GM12801 (cell line): Measurements from ENCODE around the gene RERE.

Experiments
- TF ChIP-seq, protein P1 (sequence below): IDR thresholded peaks from one replicate; pipeline ENCODE4 v1.5.1; 2011; ENCODE audit warnings: control low read depth; ENCODE audit not compliant: insufficient read length; ENCODE audit errors: extremely low read depth

The RERE gene

DNA sequence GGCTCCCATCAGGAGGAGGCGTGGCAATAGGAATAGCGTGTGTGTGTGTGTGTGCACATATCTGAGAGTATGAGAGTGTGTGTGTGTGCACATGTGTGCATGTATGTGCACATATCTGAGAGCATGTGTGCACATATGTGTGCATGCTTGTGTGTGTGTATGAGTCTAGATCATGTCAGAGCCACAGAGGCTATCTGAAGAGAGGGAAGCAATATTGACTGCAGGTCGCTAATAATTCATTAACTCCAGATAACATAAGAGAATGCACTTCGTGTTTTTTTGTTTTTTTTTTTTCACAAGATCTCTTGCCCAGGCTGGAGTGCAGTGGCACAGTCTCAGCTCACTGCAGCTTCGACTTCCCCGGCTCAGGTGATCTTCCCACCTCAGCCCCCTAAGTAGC lies 504.2 kb downstream of the RERE start:
- TF ChIP-seq, protein P1, sequence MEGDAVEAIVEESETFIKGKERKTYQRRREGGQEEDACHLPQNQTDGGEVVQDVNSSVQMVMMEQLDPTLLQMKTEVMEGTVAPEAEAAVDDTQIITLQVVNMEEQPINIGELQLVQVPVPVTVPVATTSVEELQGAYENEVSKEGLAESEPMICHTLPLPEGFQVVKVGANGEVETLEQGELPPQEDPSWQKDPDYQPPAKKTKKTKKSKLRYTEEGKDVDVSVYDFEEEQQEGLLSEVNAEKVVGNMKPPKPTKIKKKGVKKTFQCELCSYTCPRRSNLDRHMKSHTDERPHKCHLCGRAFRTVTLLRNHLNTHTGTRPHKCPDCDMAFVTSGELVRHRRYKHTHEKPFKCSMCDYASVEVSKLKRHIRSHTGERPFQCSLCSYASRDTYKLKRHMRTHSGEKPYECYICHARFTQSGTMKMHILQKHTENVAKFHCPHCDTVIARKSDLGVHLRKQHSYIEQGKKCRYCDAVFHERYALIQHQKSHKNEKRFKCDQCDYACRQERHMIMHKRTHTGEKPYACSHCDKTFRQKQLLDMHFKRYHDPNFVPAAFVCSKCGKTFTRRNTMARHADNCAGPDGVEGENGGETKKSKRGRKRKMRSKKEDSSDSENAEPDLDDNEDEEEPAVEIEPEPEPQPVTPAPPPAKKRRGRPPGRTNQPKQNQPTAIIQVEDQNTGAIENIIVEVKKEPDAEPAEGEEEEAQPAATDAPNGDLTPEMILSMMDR = no peak

DNA sequence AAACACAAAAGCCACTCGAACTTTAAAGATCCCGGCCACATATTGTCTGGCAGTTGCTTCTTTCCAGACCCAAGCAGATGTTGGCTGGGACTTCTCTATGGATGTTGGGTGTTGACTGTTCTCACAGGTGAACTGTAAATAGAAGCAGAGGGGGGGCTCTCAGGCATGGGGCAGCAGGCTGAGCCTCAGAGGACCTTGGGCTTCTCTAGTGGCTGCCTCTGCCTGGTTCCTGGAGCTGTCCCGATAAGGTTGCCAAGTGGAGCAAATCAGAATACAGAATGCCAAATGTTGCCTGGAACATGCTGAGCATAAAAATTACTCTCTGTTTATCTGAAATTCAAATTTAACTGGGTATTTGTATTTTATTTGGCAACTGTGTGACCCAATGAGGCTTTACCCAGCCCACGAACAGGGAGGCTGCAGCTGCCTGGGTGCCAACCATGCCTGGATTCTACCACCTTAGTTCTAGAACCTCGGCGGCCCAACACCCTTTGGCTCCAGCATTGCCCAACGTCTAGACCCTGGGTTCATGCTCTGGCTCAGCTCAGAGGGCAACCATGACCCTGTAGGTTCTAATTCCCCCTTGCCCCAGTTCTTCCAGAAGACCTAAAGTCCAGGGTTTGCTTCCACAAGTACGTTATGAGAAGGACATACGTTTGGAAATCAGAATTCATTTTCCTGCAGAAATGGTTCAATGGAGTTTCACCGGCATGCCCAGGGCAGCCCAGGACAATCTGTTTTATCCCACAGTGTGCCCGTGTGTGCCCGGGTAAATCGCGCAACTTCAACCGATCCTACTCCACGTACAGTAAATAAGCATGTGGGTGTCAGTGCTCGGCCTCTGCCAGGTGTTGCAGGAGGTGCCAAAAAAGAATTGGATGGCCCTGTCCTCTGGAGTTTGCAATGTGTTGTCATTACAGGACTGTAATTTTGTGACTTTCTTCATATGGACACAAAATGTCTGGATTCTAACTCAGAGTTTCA lies 504.9 kb downstream of the RERE start:
- TF ChIP-seq, protein P1 = no peak

GRCh38 chr1:8311068-8311718 lies 506.2 kb downstream of the RERE start:
- TF ChIP-seq, protein P1 = no peak

GRCh38 chr1:8307628-8308027 lies 509.8 kb downstream of the RERE start:
- TF ChIP-seq, protein P1 = no peak

- TF ChIP-seq, protein P1 = no peak
These were observed 513.6 kb downstream of the RERE start for GRCh38 chr1:8303876-8304275.

DNA sequence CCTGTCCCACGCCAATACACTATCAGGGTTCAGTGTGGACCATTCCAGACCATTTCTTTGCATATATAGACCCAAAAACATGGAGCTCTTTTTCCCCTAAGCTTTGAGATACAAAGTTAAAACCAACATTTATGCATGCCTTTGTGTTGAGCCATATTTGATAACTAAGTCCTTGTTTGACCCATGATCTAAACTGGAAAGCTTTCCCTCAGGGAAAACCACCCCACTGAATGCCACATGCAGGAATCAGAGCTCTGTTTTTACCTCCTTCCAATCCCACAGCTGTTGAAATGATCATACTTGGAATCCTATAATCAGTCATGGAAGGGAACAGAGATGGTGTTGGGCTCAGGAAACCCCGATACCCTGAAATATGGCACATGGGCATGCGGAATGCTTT lies 514.3 kb downstream of the RERE start:
- TF ChIP-seq, protein P1 = no peak
